CD4-positive, alpha-beta T cell treated with Interleukin-17A for 1 hour (primary cell): Measurements from ENCODE around the gene ANTKMT.

Experiments used
- DNase-seq: peaks from one replicate; pipeline ENCODE4 v3.0.0-alpha.2; 2020

The ANTKMT gene

DNA sequence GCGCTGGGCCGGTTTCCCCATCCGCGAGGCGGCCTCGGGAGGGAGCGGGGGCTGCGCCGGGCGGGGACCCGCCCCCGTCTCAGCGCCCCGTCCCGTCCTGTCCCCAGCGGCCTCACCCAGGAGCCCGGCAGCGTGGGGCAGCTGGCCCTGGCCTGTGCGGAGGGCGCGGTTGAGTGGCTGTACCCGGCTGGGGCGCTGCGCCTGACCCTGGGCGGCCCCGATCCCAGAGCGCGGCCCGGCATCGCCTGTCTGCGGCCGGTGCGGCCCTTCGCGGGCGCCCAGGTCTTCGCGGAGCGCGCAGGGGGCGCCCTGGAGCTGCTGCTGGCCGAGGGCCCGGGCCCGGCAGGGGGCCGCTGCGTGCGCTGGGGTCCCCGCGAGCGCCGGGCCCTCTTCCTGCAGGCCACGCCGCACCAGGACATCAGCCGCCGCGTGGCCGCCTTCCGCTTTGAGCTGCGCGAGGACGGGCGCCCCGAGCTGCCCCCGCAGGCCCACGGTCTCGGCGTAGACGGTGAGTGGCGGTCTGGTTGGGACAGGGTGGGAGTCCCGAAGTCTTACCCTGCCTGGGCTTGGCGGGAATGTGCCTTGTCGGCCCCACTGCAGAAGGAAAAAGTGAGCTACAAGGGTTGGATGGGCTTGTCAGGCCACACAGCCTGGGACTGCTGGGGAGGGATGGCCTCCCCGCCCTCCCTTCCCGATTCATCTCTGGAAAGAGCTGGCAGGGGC, 5.3 kb upstream of the ANTKMT start:
- DNase-seq = no peak

DNA sequence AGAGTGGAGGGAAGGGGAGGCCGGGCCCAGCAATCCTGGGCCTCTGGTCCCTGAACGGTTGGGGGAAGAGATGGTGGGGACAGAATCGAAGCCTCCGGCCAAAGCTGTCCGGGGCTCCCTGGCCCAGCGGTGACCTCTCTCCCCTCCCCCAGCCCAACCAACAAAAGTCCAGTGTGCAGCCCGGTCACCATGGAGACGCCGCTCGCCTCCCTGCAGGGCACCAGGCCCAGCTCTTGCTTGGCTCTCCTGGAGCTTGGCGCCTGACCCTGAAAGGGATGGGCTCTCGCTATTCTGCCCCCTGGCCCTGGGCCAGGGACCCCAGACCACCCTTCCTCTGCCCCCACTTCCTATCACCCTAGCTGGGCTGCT, 4.8 kb upstream of the ANTKMT start:
- DNase-seq = no peak

DNA sequence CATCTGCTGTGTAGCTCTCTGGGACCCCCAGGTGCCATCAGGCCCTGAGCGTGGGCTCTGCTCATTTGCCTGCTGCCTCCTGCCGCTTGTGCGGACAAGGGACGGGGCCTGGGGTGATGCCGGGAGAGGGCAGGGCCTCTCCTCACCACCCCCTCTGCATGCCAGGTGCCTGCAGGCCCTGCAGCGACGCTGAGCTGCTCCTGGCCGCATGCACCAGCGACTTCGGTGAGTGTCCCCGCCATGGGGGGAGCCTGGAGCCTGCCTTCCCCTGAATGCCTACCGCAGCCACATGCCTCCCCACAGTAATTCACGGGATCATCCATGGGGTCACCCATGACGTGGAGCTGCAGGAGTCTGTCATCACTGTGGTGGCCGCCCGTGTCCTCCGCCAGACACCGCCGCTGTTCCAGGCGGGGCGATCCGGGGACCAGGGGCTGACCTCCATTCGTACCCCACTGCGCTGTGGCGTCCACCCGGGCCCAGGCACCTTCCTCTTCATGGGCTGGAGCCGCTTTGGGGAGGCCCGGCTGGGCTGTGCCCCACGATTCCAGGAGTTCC, 4.1 kb upstream of the ANTKMT start:
- DNase-seq = no peak

DNA sequence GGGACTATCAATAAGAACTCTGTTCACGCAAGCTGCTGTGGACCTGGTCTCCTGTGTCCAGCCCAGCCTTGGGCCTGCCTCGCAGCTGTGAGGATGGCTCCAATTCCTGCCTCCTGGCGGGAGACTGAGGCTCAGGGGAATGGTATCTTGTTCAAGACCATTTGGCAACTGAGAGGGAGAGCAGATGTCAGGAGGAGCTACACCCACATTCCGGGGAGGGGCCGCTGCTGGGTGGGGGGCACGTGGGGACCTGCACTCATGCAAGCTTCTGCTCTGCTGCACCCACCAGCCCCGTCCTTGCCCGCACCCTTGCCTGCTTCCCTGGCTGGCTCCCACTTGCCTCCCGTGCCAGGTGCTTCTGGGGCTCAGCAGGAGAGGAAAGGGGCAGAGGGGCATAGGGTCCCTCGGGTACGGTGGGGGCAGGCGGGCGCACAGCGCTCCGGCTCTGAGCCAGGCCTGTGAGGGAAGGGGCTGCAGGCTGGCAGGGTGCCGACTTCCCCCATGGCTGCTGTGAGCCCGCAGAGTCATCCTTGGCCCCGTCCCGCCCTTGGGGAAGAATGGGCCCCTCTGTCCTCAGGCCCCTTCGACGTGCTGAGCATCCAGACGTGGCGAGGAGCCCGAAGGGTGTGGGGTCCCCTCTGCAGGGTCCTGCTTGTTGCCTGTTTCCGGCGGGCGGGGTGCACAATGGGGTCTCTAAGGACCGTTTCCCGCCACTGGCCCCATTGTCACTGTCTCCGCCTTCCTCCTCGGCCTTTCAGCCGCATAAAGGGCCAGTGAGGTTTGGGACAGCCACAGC, 3.3 kb upstream of the ANTKMT start:
- DNase-seq = no peak

DNA sequence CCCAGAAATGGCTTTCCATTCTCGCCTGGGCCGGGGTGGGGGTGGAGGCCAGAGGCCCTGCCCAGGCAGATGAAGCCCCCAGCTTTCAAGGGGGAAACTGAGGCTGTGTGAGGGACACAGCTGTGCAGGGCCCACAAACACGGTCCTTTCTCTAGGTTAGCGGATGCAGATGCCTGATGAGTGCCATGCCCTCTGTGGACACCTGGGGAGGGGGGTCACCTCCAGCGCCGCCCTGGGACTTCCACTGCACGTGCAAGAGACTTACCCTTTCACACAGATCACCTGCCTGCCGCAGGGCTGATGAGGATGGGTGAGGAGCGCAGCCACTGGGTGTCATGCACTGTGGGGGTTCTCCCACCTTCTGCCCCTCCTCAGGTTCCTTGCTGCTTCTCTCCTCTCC, 2.6 kb upstream of the ANTKMT start:
- no peak for DNase-seq

DNA sequence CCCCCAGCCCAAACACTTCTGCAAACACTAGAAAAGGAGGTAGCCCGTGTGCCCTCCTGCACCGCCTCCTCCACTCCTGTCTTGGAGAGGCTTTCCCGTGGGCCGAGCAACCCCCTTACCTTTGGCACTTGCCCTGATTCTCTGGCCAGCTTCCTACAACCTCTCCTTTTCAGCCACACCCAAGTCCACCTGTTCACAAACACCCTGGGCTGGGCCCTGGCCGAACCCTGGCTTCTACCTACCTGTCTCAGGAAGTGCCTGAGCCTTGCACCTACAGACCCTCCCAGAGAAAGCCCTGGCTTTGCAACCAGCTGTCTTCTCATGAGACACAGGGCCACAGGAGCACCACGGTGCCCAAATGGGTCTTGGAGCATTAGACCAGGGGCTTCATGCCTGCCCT, 2.0 kb upstream of the ANTKMT start:
- no peak for DNase-seq

DNA sequence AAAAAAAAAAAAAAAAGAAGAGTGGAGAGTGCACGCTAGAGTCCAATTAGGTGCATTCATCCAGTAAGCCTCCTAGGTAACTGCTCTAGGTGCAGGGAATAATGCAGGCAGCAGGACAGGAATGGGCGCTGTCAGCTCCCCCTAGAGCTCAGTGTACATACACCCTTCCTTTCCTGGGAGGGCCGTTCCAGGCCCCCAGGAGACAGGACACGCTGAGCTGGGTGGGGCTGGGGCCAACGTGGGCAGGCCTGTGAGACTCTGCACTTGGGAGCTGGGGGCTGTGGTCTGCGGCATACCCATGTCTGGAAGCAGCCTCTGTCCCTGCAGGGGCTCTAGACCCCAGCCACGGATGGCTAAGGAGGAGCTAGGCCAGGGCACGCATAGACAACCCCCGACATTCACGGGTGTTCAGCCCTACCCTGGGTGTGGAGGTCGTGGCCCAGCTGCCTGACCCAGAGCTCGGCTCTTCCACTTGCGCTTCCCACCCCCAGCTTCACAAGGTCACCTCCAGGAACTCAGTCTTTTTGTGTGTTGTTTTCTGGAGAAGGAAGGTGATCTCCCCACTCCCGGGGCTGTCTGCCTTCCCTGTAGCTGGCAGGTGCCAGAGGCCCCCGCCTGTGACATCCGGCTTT, 1.0 kb upstream of the ANTKMT start:
- DNase-seq = no peak

DNA sequence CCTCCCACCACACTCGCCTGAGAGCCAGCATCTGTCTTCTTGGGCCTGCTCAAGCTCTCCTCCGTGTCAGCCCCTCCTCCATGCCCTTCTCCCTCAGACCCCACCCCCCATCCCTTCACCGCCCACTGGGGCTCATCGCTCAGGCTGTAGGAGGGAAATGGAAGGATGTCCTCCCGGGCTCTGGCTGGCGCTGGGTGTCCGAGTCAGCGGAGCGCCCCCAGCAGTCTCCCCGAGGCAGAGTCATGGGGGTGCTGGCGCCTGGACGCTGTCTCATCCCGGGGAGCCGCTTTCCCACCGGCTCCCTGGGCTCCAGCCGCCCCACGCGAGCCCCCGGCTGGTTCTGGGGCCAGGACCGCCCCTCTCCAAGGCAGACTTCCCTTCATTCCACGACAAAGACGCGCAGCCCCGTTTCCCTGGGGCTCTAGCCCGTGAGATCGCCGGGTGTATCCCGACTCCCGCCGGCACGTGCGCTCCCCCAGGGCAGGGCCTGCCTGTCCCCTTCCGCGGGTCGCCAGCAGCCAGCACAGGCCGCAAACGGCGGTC, 428 bp upstream of the ANTKMT start:
- DNase-seq = peak; percentile 43

DNA sequence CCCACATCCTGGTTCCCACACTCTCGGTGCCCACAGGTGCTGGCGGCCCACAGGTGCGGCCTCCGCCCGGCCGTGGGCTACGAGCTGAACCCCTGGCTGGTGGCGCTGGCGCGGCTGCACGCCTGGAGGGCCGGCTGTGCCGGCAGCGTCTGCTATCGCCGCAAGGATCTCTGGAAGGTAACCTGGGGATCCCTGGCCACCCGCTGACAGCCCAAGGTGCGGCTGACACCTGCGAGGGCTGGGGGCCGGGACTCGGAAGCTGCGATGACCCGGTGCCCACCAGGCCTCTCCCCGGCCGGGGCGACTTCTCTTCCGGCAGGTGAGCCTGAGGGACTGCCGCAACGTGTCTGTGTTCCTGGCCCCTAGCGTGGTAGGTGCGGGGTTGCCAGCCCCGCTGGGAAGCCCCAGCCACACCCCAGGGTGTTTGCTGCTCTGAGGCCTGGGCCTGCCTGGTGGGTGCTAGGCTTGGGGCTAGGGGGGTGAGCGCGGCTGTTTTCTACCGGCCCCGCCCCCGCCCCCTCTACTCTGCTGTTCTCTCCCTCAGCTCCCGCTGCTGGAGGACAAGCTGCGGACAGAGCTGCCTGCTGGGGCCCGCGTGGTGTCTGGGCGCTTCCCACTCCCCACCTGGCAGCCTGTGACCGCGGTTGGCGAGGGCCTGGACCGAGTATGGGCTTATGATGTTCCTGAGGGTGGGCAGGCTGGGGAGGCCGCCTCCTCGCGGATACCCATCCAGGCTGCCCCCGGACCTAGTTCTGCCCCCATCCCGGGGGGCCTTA, 1.0 kb downstream of the ANTKMT start:
- DNase-seq = peak; percentile 45

DNA sequence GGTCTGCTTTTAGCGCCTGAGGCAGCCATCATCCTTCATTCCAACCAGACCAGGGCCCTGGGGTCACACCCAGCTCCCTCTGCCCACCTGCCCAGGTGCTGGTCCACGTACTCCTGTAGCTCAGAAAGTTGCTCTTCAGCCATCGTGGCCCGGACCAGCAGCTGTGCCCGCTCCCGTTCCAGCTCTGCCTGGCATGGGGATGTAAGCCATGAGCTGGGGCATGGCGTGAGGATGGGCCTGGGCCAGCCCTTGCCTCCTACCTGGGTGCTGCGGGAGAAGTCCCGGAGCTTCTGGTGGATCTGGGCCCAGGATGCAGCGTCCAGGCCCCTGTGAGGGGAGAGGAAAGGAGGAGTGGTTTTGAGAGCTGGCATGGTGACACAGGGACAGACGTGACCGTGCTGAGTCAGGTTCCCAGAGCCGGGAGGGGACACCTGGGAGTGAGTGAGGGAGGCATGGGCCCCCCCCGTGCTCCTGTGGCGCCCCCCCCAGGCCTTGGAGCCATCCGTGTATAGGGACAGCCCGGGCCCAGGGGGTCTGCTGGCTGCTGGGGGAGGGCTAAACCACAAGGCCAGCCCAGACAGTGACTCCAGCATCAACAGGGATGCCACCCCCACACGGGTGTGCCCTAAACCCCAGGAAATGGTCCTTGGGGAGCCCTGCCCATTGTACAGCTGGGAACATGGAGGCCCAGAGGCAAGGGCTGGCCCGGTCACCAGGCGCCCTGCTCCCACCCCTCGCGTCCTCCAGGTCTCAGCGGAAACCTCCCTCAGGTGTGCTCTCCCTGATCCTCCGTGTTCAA, 2.1 kb downstream of the ANTKMT start:
- no peak for DNase-seq

DNA sequence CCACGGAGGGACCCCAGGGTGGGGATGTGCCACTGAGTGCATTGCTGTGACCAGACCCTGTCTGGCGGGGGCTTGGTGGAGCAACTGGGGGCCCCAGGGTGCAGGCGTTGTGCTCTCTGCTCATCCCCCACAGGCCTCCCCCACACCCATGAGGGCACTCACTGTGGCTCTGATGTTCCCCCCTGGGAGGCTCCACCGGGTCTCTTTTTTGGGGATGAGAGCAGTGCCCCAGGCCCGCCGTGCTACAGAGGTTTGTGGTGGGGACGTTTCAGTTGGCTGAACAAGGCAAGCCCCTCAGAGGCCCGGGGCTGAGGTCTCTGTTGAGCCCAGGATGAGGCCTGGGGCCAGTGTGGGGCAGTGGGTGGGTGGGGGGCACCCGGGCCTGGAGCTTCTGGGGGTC, 2.7 kb downstream of the ANTKMT start:
- no peak for DNase-seq

DNA sequence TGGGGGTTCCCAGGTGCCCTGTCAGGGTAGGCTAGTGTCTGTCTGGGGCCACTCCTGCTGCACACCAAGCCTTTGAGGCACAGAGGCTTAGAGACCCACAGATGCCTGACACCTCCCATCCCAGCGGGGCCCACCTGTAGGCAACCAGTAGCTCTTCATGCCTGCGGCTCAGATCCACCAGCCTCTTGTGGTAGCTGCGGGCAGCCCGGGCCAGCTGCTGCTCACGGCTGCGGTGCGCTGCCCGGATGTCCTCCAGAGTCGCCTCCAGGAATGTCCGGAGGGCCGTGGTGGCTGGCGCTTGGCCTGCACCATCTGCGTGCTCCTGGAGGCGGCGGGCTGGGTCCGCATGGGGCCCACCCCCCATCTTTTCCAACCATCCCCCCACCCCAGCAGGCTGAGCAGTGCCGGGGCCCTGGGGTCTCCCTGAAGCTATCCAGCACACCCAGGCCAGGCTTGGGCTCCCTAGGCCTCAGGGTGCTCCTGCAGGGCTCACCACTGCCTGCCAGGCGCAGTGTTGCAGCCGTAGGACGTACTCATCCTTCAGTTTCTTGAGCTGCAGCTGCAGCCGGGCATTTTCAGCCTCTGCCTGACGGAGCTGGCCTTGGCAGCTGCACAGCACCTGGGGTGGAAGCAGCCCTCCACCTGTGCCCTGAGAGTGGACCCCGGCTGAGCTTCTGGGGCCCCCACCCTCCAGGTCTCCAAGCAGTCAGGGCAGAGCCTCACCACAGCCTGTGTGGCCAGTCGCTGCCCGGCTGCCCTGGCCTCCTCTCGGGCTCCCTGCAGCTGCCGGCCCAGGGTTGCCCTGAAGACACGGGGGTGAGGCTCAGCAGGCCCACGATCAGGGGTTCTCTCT, 3.5 kb downstream of the ANTKMT start:
- DNase-seq = no peak

DNA sequence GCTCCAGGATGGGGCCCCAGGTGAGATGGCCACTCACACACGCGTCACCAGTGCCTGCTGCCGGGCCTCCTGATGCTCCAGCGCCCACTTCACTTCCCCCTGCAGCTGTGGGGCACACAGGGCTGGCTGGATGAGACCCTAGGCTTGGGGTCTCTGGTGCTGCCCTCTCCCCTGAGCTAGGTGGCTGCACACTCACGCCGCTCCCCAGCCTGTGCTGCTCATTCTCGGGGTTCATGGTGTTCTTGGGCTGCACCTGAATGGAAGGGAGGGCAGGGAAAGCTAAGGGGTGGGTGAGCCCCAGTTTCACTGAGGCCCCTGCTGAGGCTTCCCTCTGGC, 4.1 kb downstream of the ANTKMT start:
- DNase-seq = no peak

DNA sequence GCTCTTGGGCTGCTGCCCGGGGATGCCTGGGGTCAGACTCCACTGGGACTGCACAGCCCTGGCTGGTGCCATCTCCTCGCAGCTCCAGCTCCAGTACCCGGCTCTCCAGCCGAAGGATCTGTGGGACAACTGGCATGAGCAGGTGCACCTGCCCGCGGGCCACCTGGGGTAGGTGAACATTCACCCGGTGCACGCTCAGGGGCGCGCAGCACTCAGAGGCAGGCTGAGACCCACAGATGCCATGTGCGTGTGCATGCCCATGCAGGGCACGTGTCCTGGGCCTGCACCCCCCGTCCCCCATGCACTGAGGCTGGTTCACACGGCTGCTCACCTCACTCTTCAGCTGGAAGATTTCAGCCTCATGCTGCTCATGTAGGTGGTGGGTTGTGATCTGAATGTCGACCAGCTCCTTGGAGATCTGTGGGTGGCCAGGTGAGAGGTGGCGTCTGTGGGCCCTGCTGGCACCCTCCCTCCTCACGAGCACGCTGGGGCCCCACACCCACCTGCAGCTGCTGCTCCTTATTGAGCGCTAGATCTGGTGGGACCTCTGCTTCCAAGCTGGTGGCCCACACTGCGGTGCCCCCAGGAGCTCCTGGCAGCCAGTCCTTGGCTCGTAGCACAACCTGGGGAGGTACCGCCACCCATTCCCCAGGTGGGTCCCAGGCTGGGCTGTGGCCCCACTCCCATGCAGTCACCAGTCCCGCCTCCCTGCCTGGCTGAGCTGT, 4.7 kb downstream of the ANTKMT start:
- no peak for DNase-seq

DNA sequence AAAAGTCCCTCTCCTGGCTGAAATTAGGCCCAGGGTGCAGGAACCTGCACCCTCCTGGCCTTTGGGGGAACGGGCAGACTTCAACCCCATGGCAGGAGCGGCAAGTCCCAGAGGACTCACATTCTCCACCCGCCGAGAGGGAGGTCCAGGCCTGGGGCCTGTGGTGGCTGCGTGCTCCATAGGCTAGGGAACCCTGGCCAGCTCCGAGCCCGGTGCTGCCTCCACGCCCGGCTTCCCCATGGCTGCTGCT, 5.2 kb downstream of the ANTKMT start:
- DNase-seq = no peak

DNA sequence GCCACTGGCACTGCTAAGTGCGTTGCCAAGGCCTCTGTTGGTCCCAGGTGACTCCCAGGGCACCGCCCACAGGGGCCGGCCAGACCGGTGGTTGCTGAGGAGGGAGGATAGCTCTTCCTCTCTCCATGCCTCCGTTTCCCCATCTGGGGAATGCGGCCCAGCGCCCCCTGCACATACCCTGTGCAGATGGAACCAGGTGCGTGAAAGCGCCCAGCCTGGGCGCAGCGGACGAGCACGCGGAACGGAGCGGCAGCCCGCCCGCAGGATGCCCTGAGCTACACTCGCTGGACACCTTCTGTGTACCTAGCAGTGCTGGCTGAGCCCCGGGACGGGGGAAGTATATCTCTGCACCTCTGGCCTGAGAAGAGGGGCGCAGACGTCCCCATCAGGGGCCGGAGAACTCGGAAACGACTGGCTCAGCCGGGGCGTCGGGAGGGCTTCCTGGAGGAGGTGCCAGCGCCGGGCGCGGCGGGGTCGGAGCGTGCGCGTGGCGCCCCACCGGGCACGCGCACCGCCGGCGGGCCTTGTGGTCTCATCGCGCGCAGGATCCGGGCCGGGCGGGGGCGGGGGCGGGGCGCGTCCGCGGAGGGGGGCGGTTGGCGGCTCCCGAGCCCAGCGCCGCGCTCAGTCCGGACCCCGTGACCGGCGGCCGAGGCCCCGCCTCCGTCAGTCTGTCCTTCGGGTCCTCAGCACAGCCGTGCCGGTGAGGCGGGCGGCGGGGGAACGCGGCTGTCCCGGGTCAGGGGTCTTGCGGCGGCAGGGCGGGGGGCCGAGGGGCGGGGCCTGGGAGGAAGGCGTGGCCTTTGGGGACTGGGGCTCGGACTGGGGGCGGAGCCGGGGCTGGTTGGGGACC, 5.7 kb downstream of the ANTKMT start, which contains the start of the genes CCDC78 and HAGHL:
Gene CCDC78, minus strand, starts transcription at position 6 of the 853 bp plus-strand sequence. CDS start 76 bp downstream, outside the sequence.
Gene HAGHL, plus strand, starts transcription at position 669 of the 853 bp plus-strand sequence. CDS start 404 bp downstream, outside the sequence.
- DNase-seq = peak; percentile 75

DNA sequence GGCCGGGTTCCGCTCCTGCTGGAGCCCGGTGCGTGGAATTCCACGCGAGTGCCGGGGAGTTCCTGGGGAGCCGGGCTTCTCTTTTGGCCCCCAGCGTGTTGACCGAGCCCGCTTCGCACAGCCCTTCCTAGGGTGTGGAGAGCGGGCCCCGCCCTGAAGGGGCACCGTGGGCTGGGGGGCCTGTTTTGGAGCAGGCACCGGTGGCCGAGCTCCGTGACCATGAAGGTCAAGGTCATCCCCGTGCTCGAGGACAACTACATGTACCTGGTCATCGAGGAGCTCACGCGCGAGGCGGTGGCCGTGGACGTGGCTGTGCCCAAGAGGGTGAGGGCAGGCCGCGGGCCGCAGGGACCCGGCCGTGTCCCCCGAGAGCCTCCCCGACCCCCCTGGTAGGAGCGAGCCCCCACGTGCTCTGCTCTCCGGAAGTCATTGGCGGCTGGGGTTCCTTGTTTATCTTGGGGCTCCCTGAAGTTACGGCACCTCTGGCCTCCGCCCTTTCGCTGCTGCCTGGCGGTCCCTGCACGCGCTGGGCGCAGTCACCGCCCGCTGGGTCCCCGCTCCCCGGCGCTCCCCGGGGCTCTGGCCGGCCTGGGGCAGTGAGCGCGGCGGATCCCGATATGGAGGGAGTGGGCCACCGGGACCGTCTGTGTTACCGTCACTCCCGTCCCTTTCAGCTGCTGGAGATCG, 6.5 kb downstream of the ANTKMT start:
- DNase-seq = peak; percentile 39

DNA sequence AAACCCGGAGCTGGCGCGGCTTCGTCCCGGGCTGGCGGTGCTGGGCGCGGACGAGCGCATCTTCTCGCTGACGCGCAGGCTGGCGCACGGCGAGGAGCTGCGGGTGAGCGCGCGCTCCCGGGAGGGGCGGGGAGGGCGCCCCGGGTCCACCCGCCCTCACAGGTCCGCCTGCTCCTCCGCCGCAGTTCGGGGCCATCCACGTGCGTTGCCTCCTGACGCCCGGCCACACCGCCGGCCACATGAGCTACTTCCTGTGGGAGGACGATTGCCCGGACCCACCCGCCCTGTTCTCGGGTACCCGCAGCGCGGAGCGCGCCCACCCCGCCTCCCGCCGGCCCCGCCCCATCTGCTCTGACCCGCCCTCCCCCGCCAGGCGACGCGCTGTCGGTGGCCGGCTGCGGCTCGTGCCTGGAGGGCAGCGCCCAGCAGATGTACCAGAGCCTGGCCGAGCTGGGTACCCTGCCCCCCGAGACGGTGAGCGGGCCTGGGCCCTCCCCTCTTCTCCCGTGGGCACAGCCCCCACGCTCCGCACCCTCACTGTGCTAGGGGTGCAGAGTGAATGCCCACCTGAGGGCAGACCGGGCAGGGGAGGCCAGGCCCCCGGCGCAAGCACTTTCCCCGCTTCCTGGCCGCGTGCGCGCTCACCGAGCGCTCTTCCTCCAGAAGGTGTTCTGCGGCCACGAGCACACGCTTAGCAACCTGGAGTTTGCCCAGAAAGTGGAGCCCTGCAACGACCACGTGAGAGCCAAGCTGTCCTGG, 7.4 kb downstream of the ANTKMT start:
- DNase-seq = peak; percentile 77
